HG03066 (cell line): ENCODE results near the gene CEP95.
"Not testable (repeated sequence)": the region's sequence is repeated elsewhere in the genome, so short reads cannot be mapped to it uniquely, and the experiment has no call there.

Experiments
- ATAC-seq: cut with Tn5 transposase; IDR thresholded peaks from one replicate; pipeline ENCODE4 v1.9.1; 2021; ENCODE audit warnings: low read depth; ENCODE audit not compliant: unreplicated experiment

Gene CEP95

DNA sequence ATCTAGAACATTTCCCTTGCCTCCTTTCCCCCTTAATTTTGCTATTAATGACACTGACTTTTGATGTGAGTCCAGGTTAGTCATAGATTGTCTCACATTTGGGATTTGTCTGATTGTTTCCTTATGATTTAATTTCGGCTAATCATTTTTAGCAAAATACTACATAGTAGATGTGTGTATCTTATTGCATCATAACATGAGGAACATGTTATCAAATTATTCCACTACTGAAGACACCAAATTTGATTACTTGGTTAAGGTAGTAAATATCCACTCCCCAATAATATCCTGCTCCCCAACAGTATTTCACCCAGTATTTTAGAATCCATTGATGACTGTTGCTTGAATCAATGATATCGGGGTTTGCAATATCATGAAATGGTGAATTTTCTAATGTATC, 12.7 kb upstream of the CEP95 start:
- no peak for ATAC-seq

GRCh38 chr17:64495300-64495699, 11.5 kb upstream of the CEP95 start:
- ATAC-seq, result not testable (repeated sequence)

- no peak for ATAC-seq
Observed at GRCh38 chr17:64496348-64496785, 10.4 kb upstream of the CEP95 start.

GRCh38 chr17:64496786-64497564, 9.8 kb upstream of the CEP95 start, which contains the start of gene POLG2:
POLG2 (minus strand) TSS chr17:64497054; CDS start chr17:64496968, 86 bp downstream.
- ATAC-seq, result peak; percentile 79

GRCh38 chr17:64497565-64498035, 9.2 kb upstream of the CEP95 start:
- no peak for ATAC-seq

DNA sequence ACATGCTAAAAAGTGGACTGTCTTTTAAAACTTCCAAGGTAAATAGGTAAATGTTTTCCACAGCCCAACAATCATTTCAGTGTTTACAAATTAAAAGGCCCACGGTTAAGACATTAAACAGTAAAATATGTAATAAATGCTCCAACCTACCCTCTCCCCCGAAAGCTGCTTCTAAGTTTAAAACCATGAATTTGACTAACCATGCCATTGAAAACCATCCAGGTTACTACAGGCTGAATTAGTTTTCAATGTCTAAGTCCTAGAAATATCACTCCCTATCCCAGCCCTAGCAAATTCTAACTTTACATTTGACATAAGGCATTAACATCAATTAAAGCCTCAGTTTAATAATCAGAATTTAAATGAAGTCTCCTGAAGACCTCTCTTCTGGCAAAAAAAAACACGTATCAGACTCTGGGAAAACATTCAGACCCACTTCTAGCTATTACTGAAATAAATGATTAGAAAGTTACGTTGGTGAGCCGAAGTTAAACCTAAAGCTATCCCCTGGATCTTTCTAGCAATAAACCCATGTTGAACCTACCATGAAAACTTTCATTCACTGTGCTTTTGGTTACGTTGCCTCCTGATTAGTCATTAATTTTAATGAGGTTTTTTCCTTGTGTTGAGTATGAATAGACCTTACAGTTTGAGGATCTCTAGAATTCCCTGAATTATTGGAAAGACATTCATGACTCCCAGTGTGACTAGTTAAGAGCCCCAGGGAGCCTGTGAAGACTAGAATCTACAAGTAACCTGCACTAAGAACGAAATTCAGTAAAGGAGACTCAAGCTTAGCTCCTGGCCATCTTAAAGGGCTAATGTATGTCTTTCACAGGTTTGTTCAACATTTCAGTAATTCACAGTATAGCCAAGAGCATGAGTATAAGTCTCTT, 8.2 kb upstream of the CEP95 start:
- ATAC-seq, result no peak

DNA sequence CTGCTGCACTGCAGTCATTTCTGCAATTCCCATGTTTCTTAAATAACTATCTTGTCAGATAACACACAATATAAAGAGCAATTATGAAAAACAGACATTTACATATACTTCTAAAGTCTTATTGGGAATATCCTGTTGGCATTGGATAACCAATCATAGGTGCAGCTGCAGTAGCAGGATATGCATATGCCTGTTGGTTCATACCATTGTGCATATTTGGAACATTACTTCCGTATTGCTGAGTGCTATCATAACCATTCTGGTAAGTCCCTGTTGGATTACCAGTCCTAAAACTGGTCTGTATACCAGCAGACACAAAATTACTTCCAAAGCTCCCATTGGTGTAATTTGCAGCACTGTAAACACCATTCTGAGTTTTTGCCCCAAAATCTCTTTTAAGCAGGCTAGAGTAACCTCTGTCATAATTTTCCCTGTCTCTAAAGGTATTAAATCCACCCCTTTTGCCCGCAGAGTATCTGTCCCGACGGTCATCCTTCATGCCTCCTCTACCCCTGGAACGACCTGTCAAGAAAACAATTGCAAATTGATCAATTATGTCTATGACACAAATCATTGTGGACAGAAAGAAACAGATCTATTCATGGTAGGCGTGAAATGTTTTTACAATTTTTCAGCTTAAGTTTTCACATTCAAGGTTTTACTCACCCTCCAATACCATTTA, 6.8 kb upstream of the CEP95 start:
- ATAC-seq, result no peak

DNA sequence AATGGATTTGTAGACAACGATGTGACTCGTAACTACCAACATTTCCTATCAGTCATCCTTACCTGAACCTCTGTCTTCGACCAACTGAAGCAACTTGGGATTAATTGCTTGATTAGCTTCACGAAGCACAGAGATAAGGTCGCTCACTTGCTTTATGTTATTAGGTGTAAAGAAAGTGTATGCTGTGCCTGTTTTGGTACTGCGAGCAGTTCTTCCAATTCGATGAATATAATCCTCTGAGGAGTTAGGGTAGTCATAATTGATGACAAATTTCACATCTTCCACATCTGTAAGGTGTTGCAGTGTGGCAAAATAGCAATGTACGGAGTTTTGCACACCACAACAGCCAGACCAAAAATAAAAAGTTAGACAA, 6.3 kb upstream of the CEP95 start:
- no peak for ATAC-seq

GRCh38 chr17:64500862-64501765, 5.7 kb upstream of the CEP95 start:
- ATAC-seq, result no peak

DNA sequence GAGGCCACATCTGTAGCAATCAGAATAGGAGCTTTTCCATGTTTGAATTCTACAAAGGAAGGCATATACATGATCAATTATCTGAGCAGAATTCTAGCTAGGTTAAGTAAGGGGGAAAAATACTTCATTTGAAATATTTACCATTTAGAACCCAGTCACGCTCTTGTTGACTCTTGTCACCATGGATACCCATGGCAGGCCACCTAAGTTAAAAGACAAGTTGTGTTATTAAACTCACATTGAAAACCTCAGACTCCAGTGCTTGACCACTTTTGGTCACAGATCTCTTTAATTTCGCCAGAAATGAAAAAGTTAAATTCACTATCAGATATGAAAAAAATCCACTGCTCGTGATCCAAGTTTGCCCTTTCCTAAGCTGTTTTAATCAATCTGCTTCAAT, 4.8 kb upstream of the CEP95 start:
- ATAC-seq, result no peak

GRCh38 chr17:64502809-64503208, 4.0 kb upstream of the CEP95 start:
- no peak for ATAC-seq

DNA sequence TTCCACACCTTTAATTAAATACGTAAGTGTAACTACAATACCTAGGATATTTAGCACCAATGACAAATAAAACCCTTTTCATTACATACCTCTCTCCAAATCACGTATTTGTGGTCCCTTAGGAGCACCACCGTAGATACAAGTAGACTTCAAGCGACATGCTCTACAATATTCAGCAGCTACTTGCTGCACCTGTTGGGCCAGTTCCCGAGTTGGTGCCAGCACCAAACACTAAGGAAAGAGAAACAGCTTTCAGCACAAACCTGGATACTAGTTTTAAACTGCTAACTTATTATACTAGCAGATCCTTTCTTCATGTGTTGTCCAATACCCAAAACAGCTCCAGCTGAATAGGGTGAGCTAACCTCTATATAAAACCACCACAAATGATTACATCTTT, 3.4 kb upstream of the CEP95 start:
- ATAC-seq, result no peak

- no peak for ATAC-seq
Observed at GRCh38 chr17:64503821-64504768, 2.7 kb upstream of the CEP95 start.

GRCh38 chr17:64504769-64505339, 1.9 kb upstream of the CEP95 start:
- ATAC-seq, result no peak

DNA sequence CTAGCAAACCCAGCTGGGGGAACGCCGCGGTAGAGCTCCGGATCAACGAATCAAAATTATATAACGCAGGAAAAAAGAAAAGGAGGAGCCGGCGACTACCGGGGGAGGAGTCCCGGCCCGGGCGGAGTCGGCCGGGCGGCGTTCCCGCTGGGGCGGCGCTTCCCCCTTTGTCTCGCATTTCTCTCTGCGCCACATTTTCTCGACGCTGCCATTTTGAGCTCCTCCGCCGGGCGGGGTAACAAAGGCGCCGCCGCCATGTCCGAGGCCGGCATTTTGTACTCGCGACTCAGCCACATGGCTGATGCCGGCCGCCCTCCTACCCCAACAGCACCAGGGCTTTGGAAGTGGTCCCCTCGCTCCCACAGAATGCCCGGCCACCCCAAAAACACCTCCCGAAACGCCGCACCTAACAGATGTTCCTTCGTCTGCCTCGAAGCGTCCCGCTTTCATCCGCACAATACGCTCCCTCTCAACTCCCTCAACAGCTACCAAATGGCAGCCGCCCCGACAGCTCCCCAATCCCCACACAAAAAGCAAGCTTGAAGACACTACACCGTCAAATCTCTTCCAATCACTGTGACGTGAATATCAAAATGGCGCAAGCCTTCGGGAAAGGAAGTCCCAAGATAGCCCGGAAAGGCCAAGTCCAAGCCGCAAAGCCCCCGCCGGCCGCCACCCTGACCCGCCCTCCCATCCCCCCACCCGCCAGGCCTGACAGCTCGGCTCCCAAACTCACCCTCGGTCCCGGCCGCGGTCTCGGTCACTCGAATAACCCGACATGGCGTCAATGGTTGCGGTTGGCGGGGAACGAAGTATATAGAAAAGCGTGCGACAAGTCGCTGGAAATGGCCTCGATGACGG, 1.2 kb upstream of the CEP95 start:
- peak; percentile 27 for ATAC-seq

DNA sequence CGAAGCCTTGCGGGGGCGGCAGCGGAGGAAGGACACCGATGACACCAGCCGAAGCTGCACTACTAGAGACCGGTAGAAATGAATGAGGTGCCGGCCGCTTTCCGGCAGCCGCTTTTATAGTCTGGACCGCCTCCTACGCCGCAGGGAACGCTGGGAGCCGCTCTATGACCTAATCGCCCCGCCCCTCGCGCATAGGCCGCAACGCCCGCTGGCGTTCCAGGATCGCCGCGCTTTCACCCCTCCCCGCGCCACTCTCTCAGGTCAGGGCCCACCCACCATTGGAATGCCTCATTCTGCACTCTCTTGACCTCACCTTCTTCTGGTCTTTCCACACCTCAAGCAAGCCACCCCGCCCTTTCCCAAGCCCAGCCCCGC, 589 bp upstream of the CEP95 start, which contains the start of gene DDX5:
DDX5 (minus strand) TSS at position 89 of the 375 bp plus-strand sequence. CDS start 170 bp downstream, outside the sequence.
- peak; percentile 66 for ATAC-seq

DNA sequence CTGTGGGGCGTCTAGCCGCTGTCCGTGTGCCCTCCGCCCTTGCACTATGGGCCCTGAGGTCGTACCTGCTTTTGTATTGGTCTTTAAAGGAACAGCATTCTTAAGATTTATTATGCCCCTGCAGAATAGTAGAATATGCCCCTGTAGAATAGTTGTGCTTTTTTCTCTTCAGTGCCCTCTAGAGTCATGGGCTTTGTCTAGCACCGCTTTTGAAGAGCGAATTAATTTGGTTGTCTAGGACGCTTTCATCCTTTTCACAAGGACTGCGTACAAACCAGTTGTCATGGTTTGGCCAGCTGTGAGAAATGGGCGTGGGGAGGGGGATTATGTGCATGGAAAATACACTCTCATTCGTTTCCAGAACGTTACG, 621 bp downstream of the CEP95 start:
- ATAC-seq, result no peak
